AG09309 (cell line): ENCODE results near the gene CTXND2.
"Not testable (repeated sequence)": the region's sequence is repeated elsewhere in the genome, so short reads cannot be mapped to it uniquely, and the experiment has no call there.

Experiments used
- DNase-seq: peaks from one replicate; pipeline ENCODE4 v3.0.0-alpha.2; 2010; ENCODE audit warnings: low read depth
- H3K4me3 ChIP-seq: 2 replicates; pipeline ENCODE4 v1.5.1; 2011; ENCODE audit warnings: mild to moderate bottlenecking, low read depth, low read length, moderate library complexity; ENCODE audit not compliant: control insufficient read depth
- CTCF ChIP-seq: IDR thresholded peaks from 2 replicates; pipeline ENCODE4 v1.5.1; 2011; ENCODE audit warnings: mild to moderate bottlenecking, low read depth, low read length, inconsistent platforms; ENCODE audit not compliant: insufficient read depth, control insufficient read depth; ENCODE audit errors: missing control alignments

The CTXND2 gene

GRCh38 chr1:150876119-150876454 lies 10.8 kb upstream of the CTXND2 start:
- TF ChIP-seq CTCF: no peak
- DNase-seq: no peak
- peak overlapping the region; percentile 81 for H3K4me3 ChIP-seq

- DNase-seq, H3K4me3 ChIP-seq: not testable (repeated sequence)
These were observed 8.0 kb upstream of the CTXND2 start for GRCh38 chr1:150878931-150879330.

- DNase-seq: peak; percentile 96
- no peak for TF ChIP-seq CTCF
These were observed 5.4 kb upstream of the CTXND2 start for GRCh38 chr1:150881331-150882070.

GRCh38 chr1:150883121-150883520 lies 3.8 kb upstream of the CTXND2 start:
- not testable (repeated sequence) for H3K4me3 ChIP-seq, DNase-seq

More at GRCh38 chr1:150881331-150882070, 5.4 kb upstream of the CTXND2 start:
- H3K4me3 ChIP-seq: no peak overlapping the region

GRCh38 chr1:150888727-150889126 lies 1.8 kb downstream of the CTXND2 start:
- DNase-seq: no peak
- no peak overlapping the region for H3K4me3 ChIP-seq
- no peak for TF ChIP-seq CTCF

GRCh38 chr1:150890033-150890416 lies 3.1 kb downstream of the CTXND2 start:
- TF ChIP-seq CTCF: no peak
- DNase-seq: no peak
- no peak overlapping the region for H3K4me3 ChIP-seq

GRCh38 chr1:150893336-150893913 lies 6.5 kb downstream of the CTXND2 start:
- H3K4me3 ChIP-seq: no peak overlapping the region
- TF ChIP-seq CTCF: no peak
- DNase-seq: no peak

GRCh38 chr1:150895618-150896017 lies 8.7 kb downstream of the CTXND2 start:
- no peak overlapping the region for H3K4me3 ChIP-seq
- no peak for DNase-seq
- TF ChIP-seq CTCF: no peak

- not testable (repeated sequence) for H3K4me3 ChIP-seq, DNase-seq
These were observed 12.9 kb downstream of the CTXND2 start for GRCh38 chr1:150899795-150900194.
